ENCODE results near the gene CBX6. TPM values are rescaled to one million over a fixed set of nuclear protein-coding genes. Genes with fewer than 3 reads are reported as not detected.

The CBX6 gene
- total and polyA plus RNA-seq, 3 experiments from 2014 or later = 10.8 to 171 (median 159) TPM

DNA sequence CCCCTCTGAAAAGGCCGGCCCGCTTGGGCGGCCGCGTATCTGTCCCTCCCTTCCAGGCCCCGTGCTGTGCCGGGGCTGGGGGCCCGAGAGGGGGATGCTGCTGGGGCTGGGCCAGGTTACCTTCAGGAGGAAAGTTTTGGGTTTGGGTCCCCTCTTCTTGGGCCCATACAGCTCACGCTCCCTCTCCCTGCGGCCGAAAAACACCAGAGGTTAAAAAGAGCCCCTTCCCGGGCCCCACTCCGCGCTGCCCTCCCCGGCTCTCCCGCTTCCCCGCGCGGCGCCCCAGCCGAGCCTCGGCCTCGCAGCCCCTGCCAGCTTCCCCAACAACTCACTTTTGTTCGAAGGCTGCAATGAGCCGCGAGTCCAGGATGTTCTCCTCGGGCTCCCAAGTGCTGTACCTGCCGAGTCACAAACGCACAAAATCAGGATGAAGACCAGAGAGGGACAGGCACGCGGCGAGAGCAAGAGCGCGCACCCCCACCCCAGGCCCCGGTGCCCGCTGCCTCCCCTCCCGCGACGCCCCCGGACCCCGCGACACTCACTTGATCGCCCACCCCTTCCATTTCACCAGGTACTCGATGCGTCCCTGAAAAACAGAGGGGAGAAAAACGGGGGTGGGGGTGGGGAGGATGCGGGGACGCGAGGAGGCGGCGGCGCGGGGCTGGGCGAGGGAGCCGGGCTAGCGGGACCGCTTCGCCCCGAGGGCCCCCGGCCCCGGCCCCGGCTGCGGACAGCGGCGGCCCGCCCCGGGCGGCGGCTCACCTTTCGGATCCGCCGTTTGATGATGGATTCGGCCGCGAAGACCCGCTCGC lies 450 bp downstream of the CBX6 start:
- Mint-ChIP-seq H3K9me3 (no peaks in the 10 kb centered on the region), H3K4me1 (peaks cover 41 to 60% (median 50%) of the 10 kb centered on the region in 3 donors), H3K27me3 (peaks cover 0 to 4% of the 10 kb centered on the region in 2 donors), H3K27ac (peak overlapping the region; percentile 32 to 99 (median 82)), H3K36me3 (peaks cover 0 to 36% (median 0%) of the 10 kb centered on the region in 3 donors), H3K4me3 (peak overlapping the region; percentile 84 to 95 (median 92))
- H3K4me1 ChIP-seq (ENCODE audit: insufficient read depth, low read length) = peaks cover 44% of the 10 kb centered on the region
- H3K9me3 ChIP-seq (ENCODE audit: low read length) = no peaks in the 10 kb centered on the region
- POLR2A ChIA-PET = interaction anchor here (0.5 to 2.4 kb wide), 7 partner anchors 10 to 1173 kb away, joined by 3 to 8 read pairs (median 3); partner anchors contain the start of genes GTPBP1, NPTXR and RPL3
- peak overlapping the region; percentile 50 for H3K4me3 ChIP-seq (ENCODE audit: low read length)
- DNase-seq = peak in 1 of 5 donors; percentile 37
- CTCF ChIA-PET = interaction anchor here (1.0 to 4.1 kb wide), 19 partner anchors 12 to 447 kb away, joined by 3 to 114 read pairs (median 4); partner anchors contain the start of genes APOBEC3B, APOBEC3H, CBX7 and NPTXR
- peaks cover 5% of the 10 kb centered on the region for H3K36me3 ChIP-seq (ENCODE audit: insufficient read depth, low read length)
- no peaks in the 10 kb centered on the region for H3K27me3 ChIP-seq (ENCODE audit: insufficient read depth, low read length, poor library complexity, severe bottlenecking)
- H3K27ac ChIP-seq (ENCODE audit: low read depth, low read length) = peak overlapping the region; percentile 45

- H3K4me3 ChIP-seq (ENCODE audit: low read length) = peak overlapping the region; percentile 50
- peaks cover 0 to 4% of the 10 kb centered on the region in 2 donors for H3K27me3 Mint-ChIP-seq
- H3K36me3 Mint-ChIP-seq = peaks cover 0 to 36% (median 0%) of the 10 kb centered on the region in 3 donors
- H3K36me3 ChIP-seq (ENCODE audit: insufficient read depth, low read length) = peaks cover 5% of the 10 kb centered on the region
- no peaks in the 10 kb centered on the region for H3K27me3 ChIP-seq (ENCODE audit: insufficient read depth, low read length, poor library complexity, severe bottlenecking)
- H3K9me3 ChIP-seq (ENCODE audit: low read length) = no peaks in the 10 kb centered on the region
- ChIA-PET POLR2A (interaction anchor here (1.0 to 2.4 kb wide), 5 partner anchors 27 to 1173 kb away, joined by 3 to 8 read pairs (median 4); partner anchors contain the start of genes GTPBP1 and NPTXR), CTCF (interaction anchor here (1.0 to 4.1 kb wide), 40 partner anchors 9 to 658 kb away, joined by 3 to 114 read pairs (median 4); partner anchors contain the start of genes APOBEC3B, APOBEC3H, CBX7 and NPTXR)
- peak overlapping the region; percentile 81 to 99 (median 88) for H3K27ac Mint-ChIP-seq
- peak overlapping the region; percentile 84 to 95 (median 86) for H3K4me3 Mint-ChIP-seq
- peak overlapping the region; percentile 45 for H3K27ac ChIP-seq (ENCODE audit: low read depth, low read length)
- peaks cover 44% of the 10 kb centered on the region for H3K4me1 ChIP-seq (ENCODE audit: insufficient read depth, low read length)
- H3K4me1 Mint-ChIP-seq = peaks cover 41 to 60% (median 50%) of the 10 kb centered on the region in 3 donors
- H3K9me3 Mint-ChIP-seq = no peaks in the 10 kb centered on the region
- no peak for DNase-seq
These were observed 1.1 kb downstream of the CBX6 start for GRCh38 chr22:38870791-38871359.

GRCh38 chr22:38870312-38870741 lies 1.7 kb downstream of the CBX6 start:
- Histone ChIP-seq H3K27me3 (ENCODE audit: insufficient read depth, low read length, poor library complexity, severe bottlenecking) (no peaks in the 10 kb centered on the region), H3K27ac (ENCODE audit: low read depth, low read length) (no peak overlapping the region), H3K4me3 (ENCODE audit: low read length) (peak overlapping the region; percentile 50), H3K36me3 (ENCODE audit: insufficient read depth, low read length) (peaks cover 5% of the 10 kb centered on the region), H3K4me1 (ENCODE audit: insufficient read depth, low read length) (peaks cover 44% of the 10 kb centered on the region), H3K9me3 (ENCODE audit: low read length) (no peaks in the 10 kb centered on the region)
- peak overlapping the region; percentile 84 to 95 (median 86) for H3K4me3 Mint-ChIP-seq
- H3K9me3 Mint-ChIP-seq = no peaks in the 10 kb centered on the region
- POLR2A ChIA-PET = interaction anchor here (0.7 to 2.4 kb wide), 4 partner anchors 27 to 449 kb away, joined by 3 to 8 read pairs (median 5); partner anchors contain the start of genes NPTXR and RPL3
- H3K27me3 Mint-ChIP-seq = peaks cover 0 to 4% of the 10 kb centered on the region in 2 donors
- peaks cover 41 to 64% (median 50%) of the 10 kb centered on the region in 3 donors for H3K4me1 Mint-ChIP-seq
- DNase-seq = peak; percentile 74 to 89 (median 78)
- peaks cover 0 to 42% (median 0%) of the 10 kb centered on the region in 3 donors for H3K36me3 Mint-ChIP-seq
- peak overlapping the region; percentile 81 to 99 (median 88) for H3K27ac Mint-ChIP-seq
- CTCF ChIA-PET = interaction anchor here (0.6 to 4.1 kb wide), 48 partner anchors 9 to 659 kb away, joined by 3 to 114 read pairs (median 4); partner anchors contain the start of genes APOBEC3B, APOBEC3H, CBX7 and NPTXR

DNA sequence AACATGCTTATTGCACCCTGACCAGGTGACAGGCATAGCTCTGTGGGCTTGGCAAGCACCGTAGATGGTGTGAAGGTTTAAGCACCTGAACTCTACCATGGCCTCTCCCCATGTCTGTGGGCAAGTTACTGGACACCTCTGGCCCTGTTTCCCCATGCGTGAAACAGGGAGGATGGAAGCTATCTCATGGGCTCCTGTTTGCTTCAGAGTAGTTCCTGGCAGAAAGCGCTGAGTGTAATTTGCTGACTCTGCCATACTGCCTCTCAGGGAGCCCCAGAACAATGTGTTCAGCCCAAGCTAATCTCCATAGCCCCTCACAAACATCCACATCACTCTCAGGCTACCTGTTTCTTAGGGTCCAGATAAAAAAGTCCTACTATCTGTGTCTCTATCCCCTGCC lies 2.4 kb downstream of the CBX6 start:
- Histone ChIP-seq H3K36me3 (ENCODE audit: insufficient read depth, low read length) (peaks cover 5% of the 10 kb centered on the region), H3K4me1 (ENCODE audit: insufficient read depth, low read length) (peaks cover 44% of the 10 kb centered on the region), H3K9me3 (ENCODE audit: low read length) (no peaks in the 10 kb centered on the region), H3K27me3 (ENCODE audit: insufficient read depth, low read length, poor library complexity, severe bottlenecking) (no peaks in the 10 kb centered on the region), H3K4me3 (ENCODE audit: low read length) (no peak overlapping the region), H3K27ac (ENCODE audit: low read depth, low read length) (no peak overlapping the region)
- CTCF ChIA-PET = interaction anchor here (0.6 to 4.1 kb wide), 48 partner anchors 10 to 659 kb away, joined by 3 to 114 read pairs (median 4); partner anchors contain the start of genes APOBEC3B, APOBEC3H, NPTXR and RPL3
- H3K36me3 Mint-ChIP-seq = peaks cover 0 to 43% (median 0%) of the 10 kb centered on the region in 3 donors
- DNase-seq = no peak
- H3K4me1 Mint-ChIP-seq = peaks cover 39 to 62% (median 47%) of the 10 kb centered on the region in 3 donors
- H3K27me3 Mint-ChIP-seq = peaks cover 0 to 4% of the 10 kb centered on the region in 2 donors
- no peaks in the 10 kb centered on the region for H3K9me3 Mint-ChIP-seq
- H3K27ac Mint-ChIP-seq = peak overlapping the region in 6 of 8 donors; percentile 85 to 99 (median 90)
- POLR2A ChIA-PET = interaction anchor here (0.7 to 1.2 kb wide), 3 partner anchors 135 to 449 kb away, joined by 3 to 6 read pairs (median 4); partner anchors contain the start of gene RPL3
- peak overlapping the region in 4 of 7 donors; percentile 84 to 88 (median 86) for H3K4me3 Mint-ChIP-seq

DNA sequence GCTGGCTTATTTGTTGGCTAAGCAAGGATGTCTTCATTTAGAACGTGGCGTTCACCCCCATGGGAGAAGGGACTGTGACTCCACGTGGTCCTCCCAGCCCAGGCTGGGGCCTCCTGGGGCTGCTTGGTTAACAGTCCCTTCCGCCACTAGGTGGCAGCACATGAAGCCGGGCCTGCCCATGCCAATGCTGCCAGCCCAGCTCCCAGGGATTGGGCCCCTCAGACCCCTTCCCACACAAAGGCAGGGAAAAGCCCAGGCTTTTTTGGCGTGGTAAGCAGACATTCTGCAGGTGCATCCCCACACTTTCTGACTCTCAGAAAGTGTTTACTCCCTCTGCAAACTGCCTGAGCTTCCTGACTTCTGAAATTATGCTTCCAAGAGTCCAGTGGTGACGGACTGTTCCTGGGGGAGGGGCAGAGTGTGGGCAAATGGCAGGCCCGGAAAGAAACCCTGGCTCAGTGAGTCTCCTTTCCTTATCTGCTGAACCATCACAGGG lies 3.1 kb downstream of the CBX6 start:
- POLR2A ChIA-PET = interaction anchor here (0.5 to 1.2 kb wide), 2 partner anchors 325 to 450 kb away, joined by 3 to 6 read pairs; partner anchors contain the start of gene RPL3
- Mint-ChIP-seq H3K4me3 (peak overlapping the region in 1 of 7 donors; percentile 70), H3K4me1 (peaks cover 37 to 59% (median 44%) of the 10 kb centered on the region in 3 donors)

GRCh38 chr22:38868286-38868721 lies 3.7 kb downstream of the CBX6 start:
- H3K27me3 Mint-ChIP-seq = no peaks in the 10 kb centered on the region
- no peaks in the 10 kb centered on the region for H3K9me3 Mint-ChIP-seq
- Histone ChIP-seq H3K9me3 (ENCODE audit: low read length) (no peaks in the 10 kb centered on the region), H3K4me1 (ENCODE audit: insufficient read depth, low read length) (peaks cover 33% of the 10 kb centered on the region), H3K27me3 (ENCODE audit: insufficient read depth, low read length, poor library complexity, severe bottlenecking) (no peaks in the 10 kb centered on the region), H3K27ac (ENCODE audit: low read depth, low read length) (no peak overlapping the region), H3K36me3 (ENCODE audit: insufficient read depth, low read length) (peaks cover 5% of the 10 kb centered on the region), H3K4me3 (ENCODE audit: low read length) (no peak overlapping the region)
- peaks cover 0 to 47% (median 0%) of the 10 kb centered on the region in 3 donors for H3K36me3 Mint-ChIP-seq
- peak overlapping the region in 2 of 7 donors; percentile 10 to 70 for H3K4me3 Mint-ChIP-seq
- DNase-seq = no peak
- peak overlapping the region in 6 of 8 donors; percentile 63 to 88 (median 80) for H3K27ac Mint-ChIP-seq
- H3K4me1 Mint-ChIP-seq = peaks cover 31 to 53% (median 38%) of the 10 kb centered on the region in 3 donors
- CTCF ChIA-PET = interaction anchor here (1.0 to 4.1 kb wide), 10 partner anchors 9 to 450 kb away, joined by 3 to 114 read pairs (median 14); partner anchors contain the start of genes NPTXR and RPL3
- POLR2A ChIA-PET = no interaction called here

More for the DNA sequence above, 3.1 kb downstream of the CBX6 start:
- CTCF ChIA-PET = interaction anchor here (0.9 to 4.1 kb wide), 28 partner anchors 9 to 660 kb away, joined by 3 to 114 read pairs (median 6); partner anchors contain the start of genes APOBEC3B, NPTXR, RPL3 and TOMM22
- Histone ChIP-seq H3K27ac (ENCODE audit: low read depth, low read length) (no peak overlapping the region), H3K4me3 (ENCODE audit: low read length) (no peak overlapping the region), H3K36me3 (ENCODE audit: insufficient read depth, low read length) (peaks cover 5% of the 10 kb centered on the region), H3K27me3 (ENCODE audit: insufficient read depth, low read length, poor library complexity, severe bottlenecking) (no peaks in the 10 kb centered on the region), H3K4me1 (ENCODE audit: insufficient read depth, low read length) (peaks cover 39% of the 10 kb centered on the region), H3K9me3 (ENCODE audit: low read length) (no peaks in the 10 kb centered on the region)
- peaks cover 0 to 47% (median 0%) of the 10 kb centered on the region in 3 donors for H3K36me3 Mint-ChIP-seq
- H3K27me3 Mint-ChIP-seq = peaks cover 0 to 2% of the 10 kb centered on the region in 2 donors
- H3K9me3 Mint-ChIP-seq = no peaks in the 10 kb centered on the region
- peak; percentile 66 to 85 (median 77) for DNase-seq
- peak overlapping the region in 6 of 8 donors; percentile 63 to 88 (median 73) for H3K27ac Mint-ChIP-seq
